H1 (cell line): Measurements from ENCODE around the gene SLC9A7. TPM values are rescaled to one million over a fixed set of nuclear protein-coding genes. Genes with fewer than 3 reads are reported as not detected.

Source experiments
- EZH2 ChIP-seq: fragments of 200-600 bp; sonication (generic); IDR thresholded peaks from 2 replicates; pipeline ENCODE4 v1.7.1; 2012; ENCODE audit warnings: low read depth, mild to moderate bottlenecking, moderate library complexity, low read length, inconsistent platforms; ENCODE audit not compliant: severe bottlenecking
- RFX5 ChIP-seq: IDR thresholded peaks from 2 replicates; pipeline ENCODE4 v1.6.1; 2011; ENCODE audit warnings: low read depth, low read length, improper control_type of control experiment, borderline replicate concordance
- SAP30 ChIP-seq: fragments of 300-600 bp; sonication (generic); IDR thresholded peaks from 2 replicates; pipeline ENCODE4 v1.7.1; 2012; ENCODE audit warnings: low read length, moderate library complexity, mild to moderate bottlenecking, inconsistent platforms; ENCODE audit not compliant: insufficient read depth, insufficient replicate concordance
- polyA plus RNA-seq, 7 experiments: library from polyadenylated mRNA; depleted of rRNA in 3 of 7; stranded (reverse) in 5 of 7; unstranded in 2 of 7; fragments of >200 nt in 5 of 7; fragments of 200-250 nt in 2 of 7; gene quantifications; 1 replicate in 5 of 7; 2 replicates in 1 of 7; 4 replicates in 1 of 7; pipeline versions ENCODE4 v1.2.1 to v1.2.3, GENCODE V29; 2011 to 2013; ENCODE audit warnings: missing spikeins in 2 of 7, mixed read lengths in 2 of 7
- total RNA-seq: library from RNA; stranded (reverse); fragmentation: NEBNext Ultra II Directional; extraction: Animal tissue kit (Norgen Biotek cat#: 25700); gene quantifications from 2 replicates; pipeline ENCODE4 v1.2.1, GENCODE V29; 2021

SLC9A7 gene
- total and polyA plus RNA-seq, 2 of the 8 experiments (the other 6 are each of a cell fraction or from before 2014, with no cell fraction given), result 6.7 to 17.2 TPM

DNA sequence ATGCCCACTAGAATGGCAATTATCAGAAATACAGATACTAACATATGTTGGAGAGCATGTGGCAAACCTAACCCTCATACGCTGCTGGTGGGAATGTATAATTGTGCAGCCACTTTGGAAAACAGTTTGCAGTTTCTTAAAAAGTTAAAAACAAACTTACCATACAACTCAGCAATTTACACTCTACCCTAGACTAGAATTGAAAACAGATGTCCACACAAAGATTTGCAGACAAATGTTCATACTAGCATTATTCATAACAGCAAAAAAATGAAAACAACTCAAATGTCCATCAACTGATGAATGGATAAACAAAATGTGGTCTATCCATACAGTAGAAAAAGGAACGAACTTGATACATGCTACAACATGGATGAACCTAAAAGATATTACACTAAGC is 64.4 kb downstream of the SLC9A7 start (continued):
- TF ChIP-seq EZH2 (no peak), RFX5 (no peak), SAP30 (no peak)
